Gastroesophageal sphincter (tissue), 4 donors: ENCODE data around the gene SLC6A9. TPM values are rescaled to one million over a fixed set of nuclear protein-coding genes. Genes with fewer than 3 reads are reported as not detected.
A peak's percentile ranks its signal among the peaks of the same experiment; 100 is the strongest.

Experiments used
- ATAC-seq: fragments of 150-250 bp; one replicate; pipeline ENCODE4 v1.9.1; 2016; ENCODE audit warnings: mild to moderate bottlenecking, moderate library complexity
- H3K27ac ChIP-seq, 4 donors: fragments of 200-600 bp; sonication (generic) in 3 of 4; 1 replicate in 3 of 4; 2 replicates in 1 of 4; pipeline ENCODE4 v1.5.1; 2016 to 2019
- H3K27me3 ChIP-seq: fragments of 200-600 bp; sonication (generic); one replicate; pipeline ENCODE4 v1.5.1; 2019
- H3K36me3 ChIP-seq, 2 donors: fragments of 200-600 bp; sonication (generic); one replicate each; pipeline ENCODE4 v1.5.1; 2019; ENCODE audit warnings: control low read depth in 1 of 2
- H3K4me1 ChIP-seq, 3 donors: fragments of 200-600 bp; sonication (generic); 1 replicate in 2 of 3; 2 replicates in 1 of 3; pipeline ENCODE4 v1.5.1; 2016 to 2019; ENCODE audit warnings: control low read depth in 2 of 3
- H3K4me3 ChIP-seq, 2 donors: fragments of 200-600 bp; sonication (generic); one replicate each; pipeline ENCODE4 v1.5.1; 2019; ENCODE audit warnings: mild to moderate bottlenecking in 1 of 2, moderate library complexity in 1 of 2
- H3K9me3 ChIP-seq, 3 donors: fragments of 200-600 bp; sonication (generic); one replicate each; pipeline ENCODE4 v1.5.1; 2017 to 2019; ENCODE audit warnings: control low read depth in 2 of 3
- EP300 ChIP-seq: sonication (generic); formaldehyde crosslinking; IDR thresholded peaks from one replicate; pipeline ENCODE4 v1.6.1; 2017; ENCODE audit warnings: antibody characterized with exemption, mild to moderate bottlenecking
- POLR2A ChIP-seq, 2 donors: fragments of 450-650 bp; IDR thresholded peaks; one replicate each; pipeline ENCODE4 v1.6.1; 2017; ENCODE audit warnings: antibody characterized with exemption in 2 of 2, mild to moderate bottlenecking in 2 of 2, moderate library complexity in 1 of 2
- POLR2AphosphoS5 ChIP-seq: sonication (generic); formaldehyde crosslinking; IDR thresholded peaks from one replicate; pipeline ENCODE4 v1.6.1; 2017; ENCODE audit warnings: antibody characterized with exemption
- WGBS, 2 donors: methylation state at CpG; one replicate each; pipeline ENCODE4 v1.1.5; 2018; ENCODE audit warnings: low coverage in 1 of 2; 5-methylcytosine and 5-hydroxymethylcytosine counted together
- total RNA-seq, 4 donors: library from RNA; depleted of rRNA; stranded (reverse); fragments of >200 nt; gene quantifications; one replicate each; pipeline ENCODE4 v1.1.0, GENCODE V29; 2016
- TF ChIP-seq, protein P1 (sequence below), 4 experiments: fragments of 200-600 bp in 2 of 4; fragments of 450-650 bp in 2 of 4; sonication (generic) in 1 of 4; IDR thresholded peaks; one replicate each; pipeline ENCODE4 v1.5.1; 2017 to 2019; ENCODE audit warnings: antibody characterized with exemption in 4 of 4, mild to moderate bottlenecking in 2 of 4, moderate library complexity in 2 of 4

Gene SLC6A9
- total RNA-seq, 4 donors from 2014 or later: 1.8 to 14.2 (median 7.5) TPM

DNA sequence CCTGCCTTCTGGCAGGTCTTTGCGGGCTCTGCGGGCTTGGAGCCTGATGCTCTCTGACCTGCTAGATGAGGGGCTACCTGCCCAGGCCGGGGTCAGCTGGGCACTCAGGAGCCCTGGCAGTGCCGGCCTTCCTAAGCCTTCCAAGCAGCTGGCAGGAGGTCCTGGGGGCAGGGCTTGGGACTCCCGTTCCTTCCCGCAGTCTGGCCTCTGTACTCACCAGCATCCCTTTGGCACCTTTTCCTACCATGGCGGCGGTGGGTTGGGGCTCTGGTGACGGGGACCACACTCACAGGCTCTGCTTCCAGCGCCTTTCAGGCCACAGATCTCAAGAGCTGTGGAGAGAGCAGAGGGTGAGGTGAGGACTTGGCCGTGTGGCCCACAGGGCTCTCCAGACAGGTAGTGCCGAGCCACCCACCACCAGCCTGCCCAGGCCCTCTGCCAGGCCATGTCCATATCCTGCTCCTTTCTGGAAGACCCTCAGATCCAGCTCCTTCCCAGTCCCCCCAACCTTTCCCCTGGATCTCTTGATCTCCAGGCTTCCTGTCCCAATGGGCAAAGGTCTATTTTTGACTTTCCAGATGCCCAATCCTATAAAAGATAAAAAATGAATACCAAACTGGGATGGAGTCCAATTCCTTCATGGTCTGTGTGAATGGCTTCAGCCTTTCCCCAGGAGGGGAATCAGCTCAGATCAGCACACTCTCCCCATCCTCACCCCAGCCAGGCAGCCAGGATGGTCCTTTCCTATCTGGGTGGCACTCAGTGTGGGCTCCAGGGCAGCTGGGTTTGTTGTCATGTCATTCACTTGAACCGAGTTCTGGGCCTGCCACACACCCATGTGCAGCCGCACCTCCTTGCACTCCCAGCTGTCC lies 7.0 kb downstream of the SLC6A9 start:
- no peak for ATAC-seq
- Histone ChIP-seq H3K36me3 (peaks cover 0 to 32% of the 10 kb centered on the region in 2 donors), H3K9me3 (no peaks in the 10 kb centered on the region), H3K4me3 (no peak overlapping the region), H3K27ac (peak overlapping the region in 1 of 4 donors; percentile 19), H3K27me3 (no peaks in the 10 kb centered on the region), H3K4me1 (peaks cover 0 to 9% (median 5%) of the 10 kb centered on the region in 3 donors)
- no peak for TF ChIP-seq POLR2A (IDR thresholded peaks at IDR 0.05)
- TF ChIP-seq, protein P1, sequence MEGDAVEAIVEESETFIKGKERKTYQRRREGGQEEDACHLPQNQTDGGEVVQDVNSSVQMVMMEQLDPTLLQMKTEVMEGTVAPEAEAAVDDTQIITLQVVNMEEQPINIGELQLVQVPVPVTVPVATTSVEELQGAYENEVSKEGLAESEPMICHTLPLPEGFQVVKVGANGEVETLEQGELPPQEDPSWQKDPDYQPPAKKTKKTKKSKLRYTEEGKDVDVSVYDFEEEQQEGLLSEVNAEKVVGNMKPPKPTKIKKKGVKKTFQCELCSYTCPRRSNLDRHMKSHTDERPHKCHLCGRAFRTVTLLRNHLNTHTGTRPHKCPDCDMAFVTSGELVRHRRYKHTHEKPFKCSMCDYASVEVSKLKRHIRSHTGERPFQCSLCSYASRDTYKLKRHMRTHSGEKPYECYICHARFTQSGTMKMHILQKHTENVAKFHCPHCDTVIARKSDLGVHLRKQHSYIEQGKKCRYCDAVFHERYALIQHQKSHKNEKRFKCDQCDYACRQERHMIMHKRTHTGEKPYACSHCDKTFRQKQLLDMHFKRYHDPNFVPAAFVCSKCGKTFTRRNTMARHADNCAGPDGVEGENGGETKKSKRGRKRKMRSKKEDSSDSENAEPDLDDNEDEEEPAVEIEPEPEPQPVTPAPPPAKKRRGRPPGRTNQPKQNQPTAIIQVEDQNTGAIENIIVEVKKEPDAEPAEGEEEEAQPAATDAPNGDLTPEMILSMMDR (IDR thresholded peaks at IDR 0.05): no peak
- WGBS, 2 donors: 80% methylated on average over 1 of the region's 14 CpGs

- ATAC-seq: no peak
- peaks cover 0 to 42% of the 10 kb centered on the region in 2 donors for H3K36me3 ChIP-seq
- WGBS, 2 donors: 78 to 93% methylated on average over 2 to 3 of the region's 10 CpGs
These were observed 9.5 kb downstream of the SLC6A9 start for GRCh38 chr1:44021581-44022321.

DNA sequence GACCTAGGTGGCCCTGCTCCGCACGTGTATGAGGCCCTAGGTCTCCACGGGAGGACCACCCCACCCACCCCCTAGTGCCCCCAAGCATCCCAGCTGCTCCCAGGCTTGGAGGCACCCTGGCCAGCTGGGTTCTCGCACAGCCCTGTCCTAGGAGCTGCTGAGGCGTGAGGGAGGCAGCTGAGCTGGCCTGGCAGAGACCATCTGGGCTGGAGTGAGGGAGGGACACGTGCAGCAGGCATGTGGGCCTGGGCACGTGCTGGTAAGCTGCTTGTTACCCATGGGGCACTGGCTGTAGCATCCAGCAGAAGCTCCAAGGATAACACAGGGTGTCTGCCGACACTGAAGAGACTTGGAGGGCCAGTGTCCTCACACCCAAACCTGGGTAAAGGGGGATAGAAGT lies 10.1 kb downstream of the SLC6A9 start:
- 82 to 100% methylated on average over 1 to 2 of the region's 8 CpGs for WGBS, 2 donors

More at GRCh38 chr1:44021581-44022321, 9.5 kb downstream of the SLC6A9 start:
- no peaks in the 10 kb centered on the region for H3K9me3 ChIP-seq
- H3K27me3 ChIP-seq: no peaks in the 10 kb centered on the region
- TF ChIP-seq EP300 (no peak), POLR2AphosphoS5 (no peak), POLR2A (IDR thresholded peaks at IDR 0.05) (no peak)
- TF ChIP-seq, protein P1 (IDR thresholded peaks at IDR 0.05): no peak
- H3K27ac ChIP-seq: no peak overlapping the region
- no peaks in the 10 kb centered on the region for H3K4me1 ChIP-seq
- no peak overlapping the region for H3K4me3 ChIP-seq

GRCh38 chr1:44020464-44020863 lies 10.8 kb downstream of the SLC6A9 start:
- WGBS, 2 donors: 100% methylated on average over 1 of the region's 6 CpGs; no CpG with 5 or more reads in 1 of the 2 donors
- no peaks in the 10 kb centered on the region for H3K27me3 ChIP-seq
- TF ChIP-seq POLR2A (IDR thresholded peaks at IDR 0.05) (no peak), EP300 (no peak), POLR2AphosphoS5 (no peak)
- TF ChIP-seq, protein P1 (IDR thresholded peaks at IDR 0.05): no peak
- H3K27ac ChIP-seq: no peak overlapping the region
- no peaks in the 10 kb centered on the region for H3K9me3 ChIP-seq
- H3K4me3 ChIP-seq: no peak overlapping the region
- peaks cover 0 to 9% (median 3%) of the 10 kb centered on the region in 3 donors for H3K4me1 ChIP-seq
- ATAC-seq: no peak
- H3K36me3 ChIP-seq: peaks cover 0 to 42% of the 10 kb centered on the region in 2 donors

More for the DNA sequence above, 10.1 kb downstream of the SLC6A9 start:
- H3K27ac ChIP-seq: no peak overlapping the region
- TF ChIP-seq, protein P1 (IDR thresholded peaks at IDR 0.05): no peak
- TF ChIP-seq EP300 (no peak), POLR2A (IDR thresholded peaks at IDR 0.05) (no peak), POLR2AphosphoS5 (no peak)
- no peaks in the 10 kb centered on the region for H3K9me3 ChIP-seq
- H3K4me3 ChIP-seq: no peak overlapping the region
- H3K27me3 ChIP-seq: no peaks in the 10 kb centered on the region
- ATAC-seq: no peak
- peaks cover 0 to 42% of the 10 kb centered on the region in 2 donors for H3K36me3 ChIP-seq
- peaks cover 0 to 2% (median 0%) of the 10 kb centered on the region in 3 donors for H3K4me1 ChIP-seq
